Stimulated activated CD8-positive, alpha-beta memory T cell treated with anti-CD3 and anti-CD28 coated beads, Interleukin-15, amount 100 ng/mL, for 24 hours (primary cell): ENCODE data around the gene UVRAG.
"Not testable (repeated sequence)": the region's sequence is repeated elsewhere in the genome, so short reads cannot be mapped to it uniquely, and the experiment has no call there.

Experiments
- DNase-seq: peaks from one replicate; pipeline ENCODE4 v3.0.0-alpha.2; 2020; ENCODE audit warnings: low read depth

Gene UVRAG

GRCh38 chr11:75879737-75880136, 64.7 kb downstream of the UVRAG start:
- DNase-seq: no peak

DNA sequence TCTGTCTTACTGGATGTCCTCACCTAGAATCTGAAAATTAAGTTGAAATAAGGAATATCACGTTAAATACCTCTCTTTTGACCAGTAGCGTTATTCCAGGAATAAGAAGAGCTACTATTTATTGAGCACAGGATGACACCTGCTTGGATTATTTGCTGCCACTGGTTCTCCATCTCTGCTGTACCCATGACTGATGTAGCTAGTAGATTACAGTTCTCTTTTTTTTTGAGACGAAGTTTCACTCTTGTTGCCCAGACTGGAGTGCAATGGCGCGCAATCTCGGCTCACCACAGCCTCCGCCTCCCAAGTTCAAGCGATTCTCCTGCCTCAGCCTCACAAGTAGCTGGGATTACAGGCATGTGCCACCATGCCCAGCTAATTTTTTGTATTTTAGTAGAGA, 65.3 kb downstream of the UVRAG start:
- DNase-seq: not testable (repeated sequence)

GRCh38 chr11:75884321-75884720, 69.3 kb downstream of the UVRAG start:
- DNase-seq: no peak

- DNase-seq: no peak
Observed at GRCh38 chr11:75888416-75888815, 73.4 kb downstream of the UVRAG start.

DNA sequence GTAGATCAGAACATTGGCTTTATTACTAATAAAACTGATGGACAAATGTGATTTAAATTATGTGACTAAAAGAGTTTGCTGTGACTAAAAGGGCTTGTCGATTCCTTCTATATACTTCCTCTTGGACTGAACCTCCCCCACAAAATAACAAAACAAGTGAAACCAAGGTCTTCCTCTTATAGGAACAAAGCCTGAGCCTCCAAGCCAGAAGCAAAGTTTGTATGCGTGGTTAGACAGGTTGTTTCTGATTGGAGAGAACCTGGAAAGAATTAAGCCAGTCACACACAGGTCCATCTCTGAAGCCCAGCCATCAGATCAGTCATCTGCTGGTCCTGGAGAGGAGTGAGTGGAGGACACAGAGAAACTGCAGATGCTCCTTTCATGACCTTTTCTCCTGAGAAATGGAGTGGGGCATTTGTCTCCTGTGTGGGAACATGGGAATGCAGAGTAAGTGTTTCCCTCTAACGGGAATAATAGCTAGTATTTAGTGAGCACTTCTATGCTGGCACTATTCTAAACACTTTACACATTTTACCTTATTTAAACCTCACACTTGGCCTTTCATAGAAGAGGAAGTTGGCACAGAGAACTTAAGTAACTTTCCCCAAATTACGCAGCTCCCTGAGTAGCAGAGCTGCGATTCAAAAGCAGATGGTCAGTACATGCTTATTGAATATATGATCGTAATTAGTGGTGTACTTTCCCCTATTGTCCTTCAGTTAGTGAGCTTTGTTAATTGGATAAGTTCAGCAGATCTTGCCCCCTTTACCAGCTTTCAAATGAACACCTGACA, 77.1 kb downstream of the UVRAG start:
- no peak for DNase-seq

DNA sequence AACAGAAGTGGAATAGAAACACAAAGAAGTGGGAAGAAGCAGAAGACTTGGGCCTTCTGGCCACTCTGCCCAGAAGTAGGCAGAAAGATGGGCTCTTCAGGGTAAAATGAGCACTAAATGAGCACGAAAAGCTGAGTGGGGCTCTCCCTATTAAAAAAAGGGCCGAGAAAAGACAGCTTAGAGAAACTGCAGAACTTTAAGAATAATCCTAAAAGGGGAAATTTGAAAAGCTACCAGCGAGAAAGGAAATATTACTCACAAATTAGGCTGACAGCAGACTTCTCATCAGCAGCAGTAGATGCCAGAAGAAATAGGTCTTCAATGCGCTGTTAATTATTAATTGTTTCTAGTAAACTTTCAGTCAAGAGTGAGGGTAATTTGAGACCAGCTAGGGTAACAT, 78.2 kb downstream of the UVRAG start:
- no peak for DNase-seq

DNA sequence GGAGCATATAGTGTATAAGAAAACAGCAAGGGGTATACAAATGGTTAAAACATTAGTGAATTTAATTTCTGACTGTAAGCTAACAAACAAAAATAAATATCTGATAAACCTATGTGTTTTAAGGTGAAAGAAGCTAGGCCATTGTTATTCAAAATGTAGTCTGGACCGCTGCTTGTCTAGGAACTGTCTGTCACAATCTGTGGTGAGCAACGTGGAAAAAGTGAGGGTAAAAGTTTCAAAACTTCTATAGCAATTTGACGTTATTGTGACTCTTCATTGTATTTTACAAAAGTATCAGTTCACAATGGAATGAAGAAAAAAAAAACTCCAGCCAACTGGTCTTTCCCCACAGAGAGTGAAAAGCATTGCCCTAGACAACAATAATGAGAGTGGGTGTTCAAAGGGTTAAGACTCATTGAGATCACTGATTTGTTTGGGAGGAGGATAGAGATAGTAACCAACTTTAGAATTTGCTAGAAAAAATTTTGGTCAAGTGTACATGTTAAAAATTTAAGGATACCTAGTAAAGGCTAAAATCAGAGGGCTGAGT, 79.1 kb downstream of the UVRAG start:
- no peak for DNase-seq

- DNase-seq: no peak
Observed at GRCh38 chr11:75896843-75897419, 81.9 kb downstream of the UVRAG start.

DNA sequence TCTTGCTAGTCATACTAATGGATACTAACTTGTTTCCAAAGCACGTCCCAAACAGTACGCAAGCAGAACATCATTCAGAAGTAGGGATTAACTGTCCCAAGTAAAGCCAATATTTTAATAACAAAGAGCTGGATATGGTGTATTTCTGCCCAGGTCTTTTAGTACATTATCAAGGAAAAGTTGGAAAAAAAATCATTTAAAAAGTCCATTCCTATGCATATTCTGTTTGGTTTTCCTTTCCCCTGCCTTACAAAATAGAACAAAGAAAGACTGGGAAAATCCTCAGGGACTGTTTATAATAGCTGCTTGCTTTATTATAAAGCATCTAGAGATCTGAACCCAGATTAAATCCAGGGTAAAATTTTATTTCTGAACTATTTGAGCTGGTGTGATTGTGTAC, 83.9 kb downstream of the UVRAG start:
- DNase-seq: no peak

GRCh38 chr11:75899806-75900205, 84.8 kb downstream of the UVRAG start:
- DNase-seq: no peak

DNA sequence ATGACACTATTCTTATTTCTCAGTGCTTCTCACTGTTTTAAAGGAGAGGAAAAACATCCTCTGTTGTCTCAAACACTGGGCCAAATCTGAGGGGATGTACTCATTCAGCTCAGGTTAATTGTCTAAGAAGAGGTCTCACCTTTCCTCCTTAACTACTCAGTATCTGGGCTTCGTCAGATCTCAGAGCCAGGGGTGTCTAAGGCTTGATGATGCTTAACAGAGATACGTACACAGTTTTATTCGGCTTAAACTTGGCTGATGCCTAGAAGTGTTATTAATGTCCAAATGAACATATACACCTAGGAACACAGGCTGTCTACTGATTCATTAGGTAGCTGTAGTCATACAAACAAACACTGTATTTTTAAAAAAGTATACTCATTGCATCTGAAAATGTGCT, 85.8 kb downstream of the UVRAG start:
- no peak for DNase-seq

DNA sequence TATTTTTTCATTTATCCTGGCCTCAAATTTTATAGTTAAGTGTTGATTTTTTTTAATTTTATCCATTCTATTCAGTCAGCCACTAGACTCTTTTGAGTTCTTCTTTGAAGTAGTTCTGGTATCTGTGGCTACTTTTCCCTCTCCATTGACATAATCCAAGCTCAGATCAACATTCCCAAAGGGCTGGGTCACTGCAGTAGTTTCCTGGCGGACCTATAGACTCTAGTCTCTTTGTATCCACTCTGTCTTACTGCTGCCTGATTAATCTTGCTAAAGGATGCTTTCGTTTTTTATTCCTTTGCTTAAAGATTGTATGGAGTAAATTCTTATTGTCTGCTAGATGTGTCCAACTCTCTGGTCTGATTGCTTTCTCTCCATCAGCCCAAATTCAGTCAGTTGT, 87.6 kb downstream of the UVRAG start:
- DNase-seq: no peak

GRCh38 chr11:75903276-75903675, 88.3 kb downstream of the UVRAG start:
- DNase-seq: no peak

- no peak for DNase-seq
Observed at GRCh38 chr11:75905434-75905833, 90.4 kb downstream of the UVRAG start.

- no peak for DNase-seq
Observed at GRCh38 chr11:75907906-75908527, 93.0 kb downstream of the UVRAG start.

- no peak for DNase-seq
Observed at GRCh38 chr11:75910426-75911145, 95.6 kb downstream of the UVRAG start.

- DNase-seq: no peak
Observed at GRCh38 chr11:75911459-75911858, 96.4 kb downstream of the UVRAG start.

- no peak for DNase-seq
Observed at GRCh38 chr11:75913984-75914383, 99.0 kb downstream of the UVRAG start.

GRCh38 chr11:75916882-75917281, 101.9 kb downstream of the UVRAG start:
- DNase-seq: no peak

GRCh38 chr11:75918331-75918730, 103.3 kb downstream of the UVRAG start:
- DNase-seq: no peak

DNA sequence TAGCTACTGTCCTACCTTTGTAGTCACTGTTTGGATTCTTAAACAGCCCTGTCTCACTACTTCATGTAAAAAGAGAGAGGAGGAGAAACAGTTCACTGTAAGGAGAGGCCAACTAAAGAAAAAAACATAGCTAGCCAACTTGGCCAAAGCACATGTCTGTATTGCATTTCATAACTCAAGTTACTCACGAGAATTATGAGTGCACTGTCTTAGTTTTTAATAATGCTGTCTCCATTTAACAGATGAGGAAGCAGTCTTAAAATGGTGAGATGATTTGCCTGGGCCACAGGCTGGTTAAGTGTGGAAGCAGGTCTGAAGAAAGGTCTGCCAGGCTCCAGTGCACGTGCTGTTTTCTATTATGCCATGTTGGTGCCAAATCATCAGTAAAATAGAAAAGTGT, 104.5 kb downstream of the UVRAG start:
- DNase-seq: no peak

DNA sequence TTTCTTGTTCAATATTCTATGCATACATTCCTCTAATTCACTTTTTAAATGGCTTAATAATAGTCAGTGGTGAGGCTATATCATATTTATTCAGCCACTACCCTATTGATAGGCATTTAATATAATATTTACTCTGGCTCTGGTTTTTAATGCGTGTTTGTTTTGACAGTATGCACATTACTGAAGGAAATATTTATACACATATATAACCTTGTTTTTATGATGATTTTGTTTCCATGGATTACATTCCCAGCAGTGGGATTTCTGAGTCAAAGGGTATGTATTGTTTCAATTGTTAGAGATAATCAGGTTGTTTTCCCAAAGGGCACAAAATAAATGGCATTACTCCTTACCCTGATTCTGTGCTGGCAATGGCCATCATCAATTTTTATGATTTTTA, 105.8 kb downstream of the UVRAG start:
- DNase-seq: no peak

DNA sequence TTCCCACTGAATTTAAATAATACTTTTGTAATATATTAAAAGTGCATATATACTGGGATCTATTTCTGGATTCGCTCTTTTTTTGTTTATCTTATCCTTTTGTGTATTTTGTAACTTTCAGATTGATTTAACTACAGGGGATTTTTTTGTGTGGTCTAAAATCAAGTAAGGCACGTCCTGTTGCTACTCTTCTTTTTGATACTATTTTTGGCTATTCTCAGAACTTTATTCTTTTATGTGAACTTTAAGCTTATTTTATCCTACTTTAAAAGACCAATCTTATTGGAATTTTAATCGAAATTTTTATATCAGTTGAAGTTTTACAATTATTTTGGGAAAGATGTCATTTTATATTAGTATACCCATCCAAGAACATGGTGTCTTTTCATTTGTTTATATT, 106.8 kb downstream of the UVRAG start:
- DNase-seq: no peak
